Adipocyte (in vitro differentiated cells): Measurements from ENCODE around the gene GIGYF1.
"Not testable (repeated sequence)": the region's sequence is repeated elsewhere in the genome, so short reads cannot be mapped to it uniquely, and the experiment has no call there.

ENCODE experiments used
- DNase-seq: peaks from one replicate; pipeline ENCODE4 v3.0.0-alpha.2; 2015; ENCODE audit warnings: low read depth
- H3K27me3 ChIP-seq: replicated peaks from 2 replicates; pipeline ENCODE4 v1.7.0; 2013; ENCODE audit warnings: mild to moderate bottlenecking, low read length, moderate library complexity; ENCODE audit not compliant: control insufficient read depth, insufficient read depth
- H3K36me3 ChIP-seq: 2 replicates; pipeline ENCODE4 v1.7.0; 2013; ENCODE audit warnings: low read length, mild to moderate bottlenecking, moderate library complexity; ENCODE audit not compliant: control insufficient read depth, insufficient read depth, severe bottlenecking
- H3K4me1 ChIP-seq: 2 replicates; pipeline ENCODE4 v1.7.0; 2013; ENCODE audit warnings: mild to moderate bottlenecking, low read length, moderate library complexity; ENCODE audit not compliant: control insufficient read depth, insufficient read depth
- H3K4me3 ChIP-seq: 2 replicates; pipeline ENCODE4 v1.7.0; 2013; ENCODE audit warnings: mild to moderate bottlenecking, low read length, moderate library complexity
- H3K9ac ChIP-seq: 2 replicates; pipeline ENCODE4 v1.7.0; 2013; ENCODE audit warnings: mild to moderate bottlenecking, low read length, moderate library complexity
- H3K9me3 ChIP-seq: 2 replicates; pipeline ENCODE4 v1.7.0; 2013; ENCODE audit warnings: mild to moderate bottlenecking, low read length, moderate library complexity; ENCODE audit not compliant: control insufficient read depth

GIGYF1 gene

GRCh38 chr7:100722480-100723212 is 28.6 kb upstream of the GIGYF1 start:
- Histone ChIP-seq H3K9me3 (peaks cover 6% of the 10 kb centered on the region), H3K4me1 (peaks cover 18% of the 10 kb centered on the region), H3K9ac (no peak overlapping the region), H3K36me3 (no peaks in the 10 kb centered on the region), H3K27me3 (peaks cover 43% of the 10 kb centered on the region), H3K4me3 (no peak overlapping the region)
- no peak for DNase-seq

GRCh38 chr7:100721505-100721812 is 27.4 kb upstream of the GIGYF1 start:
- no peak for DNase-seq
- Histone ChIP-seq H3K4me1 (peaks cover 7% of the 10 kb centered on the region), H3K36me3 (no peaks in the 10 kb centered on the region), H3K9me3 (peaks cover 7% of the 10 kb centered on the region), H3K9ac (no peak overlapping the region), H3K27me3 (peaks cover 48% of the 10 kb centered on the region), H3K4me3 (no peak overlapping the region)

GRCh38 chr7:100720671-100721504 is 26.8 kb upstream of the GIGYF1 start:
- Histone ChIP-seq H3K9me3 (peaks cover 7% of the 10 kb centered on the region), H3K27me3 (peaks cover 50% of the 10 kb centered on the region), H3K9ac (no peak overlapping the region), H3K4me3 (no peak overlapping the region), H3K4me1 (peaks cover under 1% of the 10 kb centered on the region), H3K36me3 (no peaks in the 10 kb centered on the region)
- DNase-seq = no peak

- no peak for DNase-seq
- peaks cover 54% of the 10 kb centered on the region for H3K27me3 ChIP-seq
- H3K4me3 ChIP-seq = no peak within 1 kb of the TSS
- no peaks in the 10 kb centered on the region for H3K4me1 ChIP-seq
- H3K9me3 ChIP-seq = peaks cover 7% of the 10 kb centered on the region
- no peaks in the 10 kb centered on the region for H3K36me3 ChIP-seq
- H3K9ac ChIP-seq = no peak within 1 kb of the TSS
Measured at GRCh38 chr7:100720279-100720670, 26.2 kb upstream of the GIGYF1 start, which contains the start of gene EPO. EPO (plus strand) TSS chr7:100720468; CDS start chr7:100720981, 513 bp downstream.

GRCh38 chr7:100719523-100720278 is 25.7 kb upstream of the GIGYF1 start:
- H3K4me1 ChIP-seq = no peaks in the 10 kb centered on the region
- H3K9ac ChIP-seq = no peak overlapping the region
- H3K4me3 ChIP-seq = no peak overlapping the region
- peaks cover 7% of the 10 kb centered on the region for H3K9me3 ChIP-seq
- no peaks in the 10 kb centered on the region for H3K36me3 ChIP-seq
- DNase-seq = peak; percentile 77
- H3K27me3 ChIP-seq = peaks cover 58% of the 10 kb centered on the region

- not testable (repeated sequence) for DNase-seq, H3K4me3 ChIP-seq, H3K36me3 ChIP-seq, H3K9ac ChIP-seq, H3K4me1 ChIP-seq, H3K9me3 ChIP-seq
- H3K27me3 ChIP-seq = peaks cover 38% of the 10 kb centered on the region
Measured at GRCh38 chr7:100717073-100717472, 23.0 kb upstream of the GIGYF1 start.

GRCh38 chr7:100714725-100715124 is 20.7 kb upstream of the GIGYF1 start:
- no peak for DNase-seq
- Histone ChIP-seq H3K9me3 (peaks cover 7% of the 10 kb centered on the region), H3K36me3 (no peaks in the 10 kb centered on the region), H3K27me3 (peaks cover 20% of the 10 kb centered on the region), H3K4me3 (no peak overlapping the region), H3K4me1 (no peaks in the 10 kb centered on the region), H3K9ac (no peak overlapping the region)

GRCh38 chr7:100711369-100711768 is 17.3 kb upstream of the GIGYF1 start:
- H3K9ac ChIP-seq = no peak overlapping the region
- H3K4me3 ChIP-seq = no peak overlapping the region
- H3K9me3 ChIP-seq = no peaks in the 10 kb centered on the region
- no peaks in the 10 kb centered on the region for H3K36me3 ChIP-seq
- peaks cover 10% of the 10 kb centered on the region for H3K4me1 ChIP-seq
- H3K27me3 ChIP-seq = peaks cover 9% of the 10 kb centered on the region
- no peak for DNase-seq

- Histone ChIP-seq H3K36me3 (no peaks in the 10 kb centered on the region), H3K9ac (no peak overlapping the region), H3K9me3 (no peaks in the 10 kb centered on the region), H3K27me3 (peaks cover 6% of the 10 kb centered on the region), H3K4me3 (no peak overlapping the region), H3K4me1 (peaks cover 10% of the 10 kb centered on the region)
- DNase-seq = no peak
Measured at GRCh38 chr7:100710452-100710851, 16.4 kb upstream of the GIGYF1 start.

- Histone ChIP-seq H3K9ac (no peak overlapping the region), H3K4me1 (peaks cover 10% of the 10 kb centered on the region), H3K4me3 (no peak overlapping the region), H3K36me3 (no peaks in the 10 kb centered on the region), H3K27me3 (no peaks in the 10 kb centered on the region), H3K9me3 (no peaks in the 10 kb centered on the region)
- DNase-seq = no peak
Measured at GRCh38 chr7:100708395-100708794, 14.3 kb upstream of the GIGYF1 start.

- no peak for DNase-seq
- H3K36me3 ChIP-seq = no peaks in the 10 kb centered on the region
Measured at GRCh38 chr7:100706672-100707311, 12.7 kb upstream of the GIGYF1 start.

More at GRCh38 chr7:100706672-100707311, 12.7 kb upstream of the GIGYF1 start:
- Histone ChIP-seq H3K4me1 (peaks cover 10% of the 10 kb centered on the region), H3K4me3 (peak overlapping the region; percentile 97), H3K9me3 (no peaks in the 10 kb centered on the region), H3K9ac (peak overlapping the region; percentile 98), H3K27me3 (no peaks in the 10 kb centered on the region)
